Esophagus muscularis mucosa (tissue), 4 donors: Measurements from ENCODE around the gene ANK2. TPM values are rescaled to one million over a fixed set of nuclear protein-coding genes. Genes with fewer than 3 reads are reported as not detected.

Source experiments
- DNase-seq: peaks from one replicate; pipeline ENCODE4 v3.0.0-alpha.2; 2017; ENCODE audit errors: extremely low spot score
- H3K27ac ChIP-seq, 4 donors: fragments of 200-600 bp; sonication (generic); replicated peaks in 1 of 4; 1 replicate in 3 of 4; 2 replicates in 1 of 4; pipeline ENCODE4 v1.5.1; 2016 to 2019; ENCODE audit warnings: mild to moderate bottlenecking in 1 of 4
- H3K27me3 ChIP-seq, 4 donors: fragments of 200-600 bp; sonication (generic); one replicate each; pipeline versions ENCODE4 v1.5.1 to v1.6.0; 2016 to 2019
- H3K36me3 ChIP-seq, 4 donors: fragments of 200-600 bp; sonication (generic); one replicate each; pipeline ENCODE4 v1.5.1; 2016 to 2019
- H3K4me1 ChIP-seq, 4 donors: fragments of 200-600 bp; sonication (generic); one replicate each; pipeline ENCODE4 v1.5.1; 2016 to 2019
- H3K4me3 ChIP-seq, 4 donors: fragments of 200-600 bp; sonication (generic); 1 replicate in 2 of 4; 2 replicates in 2 of 4; pipeline ENCODE4 v1.5.1; 2016 to 2019; ENCODE audit warnings: mild to moderate bottlenecking in 4 of 4, moderate library complexity in 1 of 4
- H3K9me3 ChIP-seq, 4 donors: fragments of 200-600 bp; sonication (generic); 1 replicate in 3 of 4; 2 replicates in 1 of 4; pipeline ENCODE4 v1.5.1; 2016 to 2019
- CTCF ChIP-seq, 3 experiments: fragments of 200-600 bp in 2 of 3; fragments of 450-650 bp in 1 of 3; sonication (generic) in 2 of 3; IDR thresholded peaks; one replicate each; pipeline ENCODE4 v1.5.1; 2017 to 2019; ENCODE audit warnings: antibody characterized with exemption in 3 of 3, mild to moderate bottlenecking in 2 of 3, moderate library complexity in 1 of 3
- EP300 ChIP-seq: sonication (generic); formaldehyde crosslinking; IDR thresholded peaks from one replicate; pipeline ENCODE4 v1.6.1; 2017; ENCODE audit warnings: antibody characterized with exemption
- POLR2A ChIP-seq: fragments of 450-650 bp; IDR thresholded peaks from one replicate; pipeline ENCODE4 v1.6.1; 2017; ENCODE audit warnings: antibody characterized with exemption, moderate library complexity, mild to moderate bottlenecking, low read depth
- POLR2AphosphoS5 ChIP-seq, 2 donors: sonication (generic); formaldehyde crosslinking; IDR thresholded peaks; one replicate each; pipeline ENCODE4 v1.6.1; 2017; ENCODE audit warnings: antibody characterized with exemption in 2 of 2
- WGBS: methylation state at CpG from one replicate; pipeline ENCODE4 v1.1.5; 2018; 5-methylcytosine and 5-hydroxymethylcytosine counted together
- intact Hi-C: fragments of 100-400 bp; cut with DNase I; formaldehyde crosslinking; loops from one replicate; pipeline ENCODE4 v1.15.1; 2023
- total RNA-seq, 4 donors: library from RNA; depleted of rRNA; stranded (reverse); fragments of >200 nt; gene quantifications; one replicate each; pipeline versions ENCODE4 v1.1.0 to v1.2.1, GENCODE V29; 2016

The ANK2 gene
- total RNA-seq, 4 donors from 2014 or later = 76.8 to 88.0 (median 82.8) TPM

GRCh38 chr4:113316879-113317278, 267.4 kb downstream of the ANK2 start:
- peak overlapping the region in 1 of 4 donors; percentile 48 for H3K27ac ChIP-seq
- TF ChIP-seq CTCF (IDR thresholded peaks at IDR 0.05) = no peak
- no peak for TF ChIP-seq POLR2AphosphoS5 (IDR thresholded peaks at IDR 0.05)
- TF ChIP-seq POLR2A = no peak
- TF ChIP-seq EP300 = no peak
- H3K4me3 ChIP-seq = no peak overlapping the region
- no peak for DNase-seq
- intact Hi-C loops = no loop called here
- peaks cover 0 to 35% (median 8%) of the 10 kb centered on the region in 4 donors for H3K36me3 ChIP-seq
- H3K27me3 ChIP-seq = no peaks in the 10 kb centered on the region
- H3K9me3 ChIP-seq = no peaks in the 10 kb centered on the region
- peaks cover 0 to 9% (median 0%) of the 10 kb centered on the region in 4 donors for H3K4me1 ChIP-seq
- 54% methylated on average over 4 of the region's 4 CpGs for WGBS

GRCh38 chr4:113317523-113317922, 268.1 kb downstream of the ANK2 start:
- Histone ChIP-seq H3K4me3 (no peak overlapping the region), H3K27me3 (no peaks in the 10 kb centered on the region), H3K36me3 (peaks cover 0 to 28% (median 2%) of the 10 kb centered on the region in 4 donors), H3K4me1 (peaks cover 0 to 9% (median 0%) of the 10 kb centered on the region in 4 donors), H3K27ac (peak overlapping the region in 1 of 4 donors; percentile 48), H3K9me3 (no peaks in the 10 kb centered on the region)
- WGBS = 90% methylated on average over 5 of the region's 5 CpGs
- DNase-seq = no peak
- TF ChIP-seq EP300 (no peak), CTCF (IDR thresholded peaks at IDR 0.05) (no peak), POLR2AphosphoS5 (IDR thresholded peaks at IDR 0.05) (no peak), POLR2A (no peak)
- intact Hi-C loops = no loop called here

- DNase-seq = no peak
- no peaks in the 10 kb centered on the region for H3K4me1 ChIP-seq
Observed at GRCh38 chr4:113322736-113323135, 273.3 kb downstream of the ANK2 start.

GRCh38 chr4:113325876-113326615, 276.6 kb downstream of the ANK2 start:
- no peaks in the 10 kb centered on the region for H3K9me3 ChIP-seq
- no peak overlapping the region for H3K27ac ChIP-seq
- DNase-seq = no peak
- H3K4me1 ChIP-seq = no peaks in the 10 kb centered on the region
- no peaks in the 10 kb centered on the region for H3K27me3 ChIP-seq
- no peak for TF ChIP-seq CTCF (IDR thresholded peaks at IDR 0.05)
- no peak for TF ChIP-seq POLR2AphosphoS5 (IDR thresholded peaks at IDR 0.05)
- TF ChIP-seq EP300 = no peak
- no peak for TF ChIP-seq POLR2A
- peaks cover 0 to 12% (median 7%) of the 10 kb centered on the region in 4 donors for H3K36me3 ChIP-seq
- 92% methylated on average over 5 of the region's 5 CpGs for WGBS
- no peak overlapping the region for H3K4me3 ChIP-seq
- intact Hi-C loops = no loop called here

More at GRCh38 chr4:113322736-113323135, 273.3 kb downstream of the ANK2 start:
- no peak overlapping the region for H3K27ac ChIP-seq
- H3K27me3 ChIP-seq = no peaks in the 10 kb centered on the region
- 82% methylated on average over 5 of the region's 5 CpGs for WGBS
- peaks cover 0 to 16% (median 0%) of the 10 kb centered on the region in 4 donors for H3K36me3 ChIP-seq
- TF ChIP-seq EP300 (no peak), CTCF (IDR thresholded peaks at IDR 0.05) (no peak), POLR2AphosphoS5 (IDR thresholded peaks at IDR 0.05) (no peak), POLR2A (no peak)
- intact Hi-C loops = no loop called here
- no peaks in the 10 kb centered on the region for H3K9me3 ChIP-seq
- H3K4me3 ChIP-seq = no peak overlapping the region

GRCh38 chr4:113327494-113327893, 278.0 kb downstream of the ANK2 start:
- DNase-seq = no peak
- WGBS = 78% methylated on average over 4 of the region's 4 CpGs
- intact Hi-C loops = no loop called here
- Histone ChIP-seq H3K36me3 (peaks cover 0 to 25% (median 15%) of the 10 kb centered on the region in 4 donors), H3K27ac (no peak overlapping the region), H3K4me1 (no peaks in the 10 kb centered on the region), H3K9me3 (no peaks in the 10 kb centered on the region), H3K4me3 (no peak overlapping the region), H3K27me3 (no peaks in the 10 kb centered on the region)
- TF ChIP-seq POLR2A (no peak), POLR2AphosphoS5 (IDR thresholded peaks at IDR 0.05) (no peak), CTCF (IDR thresholded peaks at IDR 0.05) (no peak), EP300 (no peak)
